HepG2 (cell line): ENCODE results near the gene CNTROB. TPM values are rescaled to one million over a fixed set of nuclear protein-coding genes. Genes with fewer than 3 reads are reported as not detected.

Experiments
- polyA plus RNA-seq, 8 experiments: library from polyadenylated mRNA; depleted of rRNA in 3 of 8; stranded (reverse) in 7 of 8; unstranded in 1 of 8; fragments of >200 nt; fragmentation: Illumina TruSeq in 4 of 8; extraction: Trizol in 4 of 8; gene quantifications; 2 replicates each; pipeline versions ENCODE4 v1.2.1 to v1.2.3, GENCODE V29; 2011 to 2016; ENCODE audit warnings: low read depth in 4 of 8, missing spikeins in 1 of 8, mixed read lengths in 1 of 8; ENCODE audit not compliant: insufficient read depth in 1 of 8
- small RNA-seq, 3 experiments: library from RNA; depleted of rRNA; stranded (forward); fragments of <200 nt; gene quantifications; one replicate each; pipeline ENCODE3, GENCODE V24; 2012; ENCODE audit warnings: low read depth in 2 of 3, low replicate concordance in 1 of 3; ENCODE audit not compliant: insufficient read length in 3 of 3, insufficient read depth in 2 of 3
- total RNA-seq, 5 experiments: library from RNA; depleted of rRNA; stranded (reverse); fragments of >200 nt; fragmentation: Illumina TruSeq; extraction: Trizol; gene quantifications; 2 replicates each; pipeline ENCODE4 v1.2.3, GENCODE V29; 2016; ENCODE audit warnings: low read depth in 1 of 5

The CNTROB gene
- total and polyA plus RNA-seq, 2 of the 13 experiments (the other 11 are each of a cell fraction or from before 2014, with no cell fraction given): 21.2 to 24.1 TPM

Small RNA genes within 50 kb of the gene (small RNA-seq; reads per million reads assigned to genes)
- 0 to 0.20 (median 0) reads per million in 3 experiments for gene SCARNA21

Other genes with a start within 250 kb of the CNTROB start
- 29.9 and 35.0 TPM in 2 replicates for gene TP53, start 244.7 kb upstream of the CNTROB start, total RNA-seq (2016; rRNA removed; fragmentation: Illumina TruSeq; extraction: Trizol)
- 17.1 and 19.8 TPM in 2 replicates for gene TP53, start 244.7 kb upstream of the CNTROB start, polyA plus RNA-seq (2011; rRNA removed)
- 18.1 and 19.5 TPM in 2 replicates for gene WRAP53, start 243.7 kb upstream of the CNTROB start, total RNA-seq (2016; rRNA removed; fragmentation: Illumina TruSeq; extraction: Trizol)
- 7.0 and 7.2 TPM in 2 replicates for gene WRAP53, start 243.7 kb upstream of the CNTROB start, polyA plus RNA-seq (2011; rRNA removed)
- gene EFNB3, start 227.0 kb upstream of the CNTROB start, total RNA-seq (2016; rRNA removed; fragmentation: Illumina TruSeq; extraction: Trizol): 0.07 TPM in 1 of 2 replicates, not detected in the other
- gene EFNB3, start 227.0 kb upstream of the CNTROB start, polyA plus RNA-seq (2011; rRNA removed): 0.18 and 0.25 TPM in 2 replicates
- not detected in 2 replicates for gene DNAH2, start 214.5 kb upstream of the CNTROB start, total RNA-seq (2016; rRNA removed; fragmentation: Illumina TruSeq; extraction: Trizol)
- gene DNAH2, start 214.5 kb upstream of the CNTROB start, polyA plus RNA-seq (2011; rRNA removed): not detected in 2 replicates
- 2.1 and 2.2 TPM in 2 replicates for gene KDM6B, start 98.0 kb upstream of the CNTROB start, total RNA-seq (2016; rRNA removed; fragmentation: Illumina TruSeq; extraction: Trizol)
- gene KDM6B, start 98.0 kb upstream of the CNTROB start, polyA plus RNA-seq (2011; rRNA removed): 1.3 and 1.9 TPM in 2 replicates
- 0.31 TPM in 1 of 2 replicates, not detected in the other for gene TMEM88, start 77.1 kb upstream of the CNTROB start, total RNA-seq (2016; rRNA removed; fragmentation: Illumina TruSeq; extraction: Trizol)
- 0.66 and 0.84 TPM in 2 replicates for gene TMEM88, start 77.1 kb upstream of the CNTROB start, polyA plus RNA-seq (2011; rRNA removed)
- 91.6 and 105 TPM in 2 replicates for gene NAA38, start 74.6 kb upstream of the CNTROB start, total RNA-seq (2016; rRNA removed; fragmentation: Illumina TruSeq; extraction: Trizol)
- gene NAA38, start 74.6 kb upstream of the CNTROB start, polyA plus RNA-seq (2011; rRNA removed): 43.9 and 46.9 TPM in 2 replicates
- 17.0 and 21.4 TPM in 2 replicates for gene CYB5D1, start 74.2 kb upstream of the CNTROB start, total RNA-seq (2016; rRNA removed; fragmentation: Illumina TruSeq; extraction: Trizol)
- gene CYB5D1, start 74.2 kb upstream of the CNTROB start, polyA plus RNA-seq (2011; rRNA removed): 7.9 and 8.9 TPM in 2 replicates
- 3.3 and 3.7 TPM in 2 replicates for gene CHD3, start 43.4 kb upstream of the CNTROB start, total RNA-seq (2016; rRNA removed; fragmentation: Illumina TruSeq; extraction: Trizol)
- gene CHD3, start 43.4 kb upstream of the CNTROB start, polyA plus RNA-seq (2011; rRNA removed): 2.7 and 3.3 TPM in 2 replicates
- 0.20 and 0.38 TPM in 2 replicates for gene RNF227, start 15.9 kb upstream of the CNTROB start, total RNA-seq (2016; rRNA removed; fragmentation: Illumina TruSeq; extraction: Trizol)
- 0.79 and 0.94 TPM in 2 replicates for gene RNF227, start 15.9 kb upstream of the CNTROB start, polyA plus RNA-seq (2011; rRNA removed)
- gene KCNAB3, start 2.4 kb upstream of the CNTROB start, total RNA-seq (2016; rRNA removed; fragmentation: Illumina TruSeq; extraction: Trizol): 0.29 TPM in 1 of 2 replicates, not detected in the other
- 0.88 and 0.95 TPM in 2 replicates for gene KCNAB3, start 2.4 kb upstream of the CNTROB start, polyA plus RNA-seq (2011; rRNA removed)
- gene TRAPPC1, start 260 bp upstream of the CNTROB start, total RNA-seq (2016; rRNA removed; fragmentation: Illumina TruSeq; extraction: Trizol): 28.1 and 36.9 TPM in 2 replicates
- gene TRAPPC1, start 260 bp upstream of the CNTROB start, polyA plus RNA-seq (2011; rRNA removed): 44.9 and 46.7 TPM in 2 replicates
- not detected in 2 replicates for gene GUCY2D, start 70.4 kb downstream of the CNTROB start, total RNA-seq (2016; rRNA removed; fragmentation: Illumina TruSeq; extraction: Trizol)
- not detected in 2 replicates for gene GUCY2D, start 70.4 kb downstream of the CNTROB start, polyA plus RNA-seq (2011; rRNA removed)
- not detected in 2 replicates for gene ALOX15B, start 106.9 kb downstream of the CNTROB start, total RNA-seq (2016; rRNA removed; fragmentation: Illumina TruSeq; extraction: Trizol)
- gene ALOX15B, start 106.9 kb downstream of the CNTROB start, polyA plus RNA-seq (2011; rRNA removed): not detected in 2 replicates
- gene ALOX12B, start 155.5 kb downstream of the CNTROB start, total RNA-seq (2016; rRNA removed; fragmentation: Illumina TruSeq; extraction: Trizol): not detected in 2 replicates
- gene ALOX12B, start 155.5 kb downstream of the CNTROB start, polyA plus RNA-seq (2011; rRNA removed): 0.13 TPM in 1 of 2 replicates, not detected in the other
- not detected in 2 replicates for gene ALOXE3, start 186.3 kb downstream of the CNTROB start, total RNA-seq (2016; rRNA removed; fragmentation: Illumina TruSeq; extraction: Trizol)
- gene ALOXE3, start 186.3 kb downstream of the CNTROB start, polyA plus RNA-seq (2011; rRNA removed): 0.07 TPM in 1 of 2 replicates, not detected in the other
- gene HES7, start 191.9 kb downstream of the CNTROB start, total RNA-seq (2016; rRNA removed; fragmentation: Illumina TruSeq; extraction: Trizol): not detected in 2 replicates
- not detected in 2 replicates for gene HES7, start 191.9 kb downstream of the CNTROB start, polyA plus RNA-seq (2011; rRNA removed)
- 2.6 and 5.5 TPM in 2 replicates for gene PER1, start 220.2 kb downstream of the CNTROB start, total RNA-seq (2016; rRNA removed; fragmentation: Illumina TruSeq; extraction: Trizol)
- 3.6 and 5.2 TPM in 2 replicates for gene PER1, start 220.2 kb downstream of the CNTROB start, polyA plus RNA-seq (2011; rRNA removed)
- 2.0 and 3.9 TPM in 2 replicates for gene VAMP2, start 230.7 kb downstream of the CNTROB start, total RNA-seq (2016; rRNA removed; fragmentation: Illumina TruSeq; extraction: Trizol)
- 17.2 and 19.6 TPM in 2 replicates for gene VAMP2, start 230.7 kb downstream of the CNTROB start, polyA plus RNA-seq (2011; rRNA removed)
- gene TMEM107, start 244.2 kb downstream of the CNTROB start, total RNA-seq (2016; rRNA removed; fragmentation: Illumina TruSeq; extraction: Trizol): 3.8 and 15.3 TPM in 2 replicates
- gene TMEM107, start 244.2 kb downstream of the CNTROB start, polyA plus RNA-seq (2011; rRNA removed): 4.5 and 7.2 TPM in 2 replicates